Adrenal gland (tissue), 12 donors: Measurements from ENCODE around the gene MYL6B. TPM values are rescaled to one million over a fixed set of nuclear protein-coding genes. Genes with fewer than 3 reads are reported as not detected.

Experiments
- DNase-seq, 7 donors: peaks; one replicate each; pipeline ENCODE4 v3.0.0-alpha.2; 2019 to 2020
- H3K27ac ChIP-seq, 5 donors: fragments of 200-600 bp; sonication (generic) in 4 of 5; 1 replicate in 3 of 5; 2 replicates in 2 of 5; pipeline versions ENCODE4 v1.5.1 to v1.8.0; 2016 to 2020; ENCODE audit warnings: mild to moderate bottlenecking in 1 of 5
- H3K27me3 ChIP-seq: fragments of 200-600 bp; 2 replicates; pipeline ENCODE4 v1.8.0; 2021
- H3K36me3 ChIP-seq, 2 donors: fragments of 200-600 bp; replicated peaks in 1 of 2; 1 replicate in 1 of 2; 2 replicates in 1 of 2; pipeline versions ENCODE4 v1.5.1 to v1.8.0; 2018 to 2022
- H3K4me1 ChIP-seq, 2 donors: fragments of 200-600 bp; replicated peaks in 1 of 2; 1 replicate in 1 of 2; 2 replicates in 1 of 2; pipeline versions ENCODE4 v1.5.1 to v1.8.0; 2018 to 2021
- H3K4me3 ChIP-seq, 4 donors: fragments of 200-600 bp; sonication (generic) in 3 of 4; one replicate each; pipeline ENCODE4 v1.5.1; 2016 to 2018
- H3K9me3 ChIP-seq, 3 donors: fragments of 200-600 bp; sonication (generic) in 1 of 3; replicated peaks in 1 of 3; 1 replicate in 2 of 3; 2 replicates in 1 of 3; pipeline versions ENCODE4 v1.5.1 to v1.8.0; 2016 to 2021
- CTCF ChIP-seq, 6 experiments: fragments of 450-650 bp in 4 of 6; fragments of 200-600 bp in 2 of 6; sonication (generic) in 1 of 6; IDR thresholded peaks; 1 replicate in 5 of 6; 2 replicates in 1 of 6; pipeline versions ENCODE4 v1.5.1 to v1.8.0; 2016 to 2021; ENCODE audit warnings: antibody characterized with exemption in 6 of 6, mild to moderate bottlenecking in 2 of 6, moderate library complexity in 1 of 6
- POLR2A ChIP-seq, 2 donors: fragments of 450-650 bp; IDR thresholded peaks; one replicate each; pipeline ENCODE4 v1.6.1; 2017; ENCODE audit warnings: antibody characterized with exemption in 2 of 2, mild to moderate bottlenecking in 2 of 2, moderate library complexity in 1 of 2
- WGBS, 4 donors: extraction: QIAGEN DNeasy Blood & Tissue Kit in 2 of 4; methylation state at CpG; one replicate each; pipeline versions ENCODE4 v1.1.5 to v1.1.7; 2013 to 2017; 5-methylcytosine and 5-hydroxymethylcytosine counted together
- intact Hi-C, 2 donors: fragments of 100-400 bp; cut with DNase I; formaldehyde crosslinking; loops; one replicate each; pipeline versions ENCODE4 v1.14.1 to v1.15.0; 2022 to 2023
- polyA plus RNA-seq, 3 donors: library from polyadenylated mRNA; stranded (reverse); fragments of 200-250 nt in 2 of 3; fragments of 350-450 nt in 1 of 3; fragmentation: Illumina TruSeq in 1 of 3; extraction: RNeasy Lipid Tissue Mini Kit (QIAGEN cat#74804) in 1 of 3; gene quantifications; one replicate each; pipeline ENCODE4 v1.2.3, GENCODE V29; 2013 to 2014
- total RNA-seq, 9 donors: library from RNA; depleted of rRNA in 4 of 9; stranded (reverse); fragments of >200 nt in 4 of 9; fragments of 120-200 nt in 1 of 9; fragmentation: NEBNext Ultra II Directional in 1 of 9; extraction: Animal tissue kit (Norgen Biotek cat#: 25700) in 1 of 9; gene quantifications; one replicate each; pipeline versions ENCODE4 v1.1.0 to v1.2.4, GENCODE V29; 2013 to 2023
- donor health status: healthy with polysubstance abuse.
- donor health status: Bipolar disorder and iron deficiency.
- donor health status: DM: yes; HTN: yes; CAD: no.
- donor health status: DM: no; HTN: no; CAD: no.
- donor health status: DM: no; HTN: no; CAD: no.
- donor health status: DM: yes; HTN: yes; CAD: no.

MYL6B gene
- total and polyA plus RNA-seq, 12 donors: 28.0 to 129 (median 71.9) TPM

GRCh38 chr12:56103823-56104108 lies 48.6 kb upstream of the MYL6B start:
- intact Hi-C loops: loop anchor here in 1 of 2 donors (5.0 kb wide), 1 partner anchor 51 kb away; no protein-coding TSS in a partner anchor
- no peaks in the 10 kb centered on the region for H3K9me3 ChIP-seq
- H3K4me3 ChIP-seq: peak overlapping the region in 3 of 4 donors; percentile 54 to 96 (median 93)
- WGBS, 4 donors: 0 to 3% (median 1%) methylated on average over 8 of the region's 8 CpGs
- H3K27me3 ChIP-seq: no peaks in the 10 kb centered on the region
- peaks cover 0 to 22% of the 10 kb centered on the region in 2 donors for H3K36me3 ChIP-seq
- H3K4me1 ChIP-seq: peaks cover 17 to 20% of the 10 kb centered on the region in 2 donors
- peak overlapping the region in 4 of 5 donors; percentile 43 to 93 (median 74) for H3K27ac ChIP-seq
- no peak for DNase-seq
- TF ChIP-seq POLR2A (IDR thresholded peaks at IDR 0.05): no peak
- no peak for TF ChIP-seq CTCF (IDR thresholded peaks at IDR 0.05)

- WGBS, 4 donors: 0 to 1% (median 0%) methylated on average over 21 to 60 of the region's 60 CpGs
- H3K27ac ChIP-seq: peak within 1 kb of the TSS in 4 of 5 donors; percentile 59 to 93 (median 76)
- no peaks in the 10 kb centered on the region for H3K27me3 ChIP-seq
- intact Hi-C loops: loop anchor here in 1 of 2 donors (5.0 kb wide), 1 partner anchor 52 kb away; no protein-coding TSS in a partner anchor
- peak; percentile 97 to 99 (median 98) for DNase-seq
- no peaks in the 10 kb centered on the region for H3K9me3 ChIP-seq
- H3K4me3 ChIP-seq: peak within 1 kb of the TSS; percentile 20 to 98 (median 94)
- H3K36me3 ChIP-seq: peaks cover 0 to 27% of the 10 kb centered on the region in 2 donors
- TF ChIP-seq CTCF (IDR thresholded peaks at IDR 0.05): no peak
- peak; percentile 81 to 87 for TF ChIP-seq POLR2A (IDR thresholded peaks at IDR 0.05)
- peaks cover 17 to 20% of the 10 kb centered on the region in 2 donors for H3K4me1 ChIP-seq
Observed at GRCh38 chr12:56104109-56104814, 48.1 kb upstream of the MYL6B start, which contains the start of gene PA2G4. PA2G4 (plus strand) TSS chr12:56104559; CDS start chr12:56104738, 179 bp downstream.

GRCh38 chr12:56104815-56105608 lies 47.4 kb upstream of the MYL6B start:
- WGBS, 4 donors: 0 to 2% (median 1%) methylated on average over 23 to 40 of the region's 40 CpGs
- H3K4me1 ChIP-seq: peaks cover 17 to 20% of the 10 kb centered on the region in 2 donors
- H3K27ac ChIP-seq: peak overlapping the region in 4 of 5 donors; percentile 59 to 93 (median 76)
- DNase-seq: peak in 4 of 7 donors; percentile 26 to 55 (median 38)
- no peaks in the 10 kb centered on the region for H3K27me3 ChIP-seq
- intact Hi-C loops: loop anchor here in 1 of 2 donors (5.0 kb wide), 1 partner anchor 53 kb away; no protein-coding TSS in a partner anchor
- peaks cover 0 to 35% of the 10 kb centered on the region in 2 donors for H3K36me3 ChIP-seq
- H3K4me3 ChIP-seq: peak overlapping the region; percentile 20 to 98 (median 94)
- TF ChIP-seq POLR2A (IDR thresholded peaks at IDR 0.05) (no peak), CTCF (IDR thresholded peaks at IDR 0.05) (no peak)
- H3K9me3 ChIP-seq: no peaks in the 10 kb centered on the region

- TF ChIP-seq POLR2A (IDR thresholded peaks at IDR 0.05) (no peak), CTCF (IDR thresholded peaks at IDR 0.05) (no peak)
- Histone ChIP-seq H3K27me3 (no peaks in the 10 kb centered on the region), H3K4me3 (peak overlapping the region in 2 of 4 donors; percentile 20 to 93), H3K4me1 (peaks cover 17 to 20% of the 10 kb centered on the region in 2 donors), H3K36me3 (peaks cover 0 to 40% of the 10 kb centered on the region in 2 donors), H3K9me3 (no peaks in the 10 kb centered on the region), H3K27ac (no peak overlapping the region)
- intact Hi-C loops: no loop called here
- no peak for DNase-seq
- WGBS, 4 donors: 32 to 44% (median 34%) methylated on average over 2 of the region's 2 CpGs
Observed at GRCh38 chr12:56105609-56105902, 46.8 kb upstream of the MYL6B start.
